K562 (cell line): ENCODE measurements around the gene ARHGAP4. TPM values are rescaled to one million over a fixed set of nuclear protein-coding genes. Genes with fewer than 3 reads are reported as not detected.

Experiments
- ATAC-seq: fragments of 200-7000 bp; cut with Tn5 transposase; 3 replicates; pipeline ENCODE4 v1.9.1; 2020; ENCODE audit warnings: moderate library complexity
- BruUV-seq: library from RNA; stranded (reverse); fragments of 400-500 nt; replicated peaks from 2 replicates; lab custom pipeline; 2021; lab: Mats Ljungman, UMichigan
- CTCF ChIA-PET: fragments of 300-600 bp; formaldehyde crosslinking; extraction: SDS; loops from one replicate; lab custom pipeline; 2021; ENCODE audit warnings: low intra/inter-chr PET ratio; lab: Yijun Ruan, JAX
- POLR2A ChIA-PET: fragments of 300-600, 350-650 bp; sonication (Branson Sonifier 250); formaldehyde crosslinking; extraction: SDS; loops from one replicate; lab custom pipeline; 2021; ENCODE audit warnings: antibody characterized with exemption, inconsistent platforms; lab: Yijun Ruan, JAX
- DNase-seq, 4 experiments: peaks; one replicate each; pipeline versions ENCODE4 v3.0.0 to v3.0.0-alpha.2; 2011 to 2018; ENCODE audit warnings: low spot score in 3 of 4, mixed read lengths in 3 of 4; ENCODE audit errors: extremely low read depth in 1 of 4
- FAIRE-seq: peaks from 2 replicates; lab custom pipeline; 2011; peaks lifted over from hg19 to GRCh38; lab: Jason Lieb, UNC
- H2AFZ ChIP-seq: 2 replicates; pipeline ENCODE4 v1.6.0; 2011; ENCODE audit warnings: low read depth, low read length, control low read depth, inconsistent platforms
- H3K27ac ChIP-seq: fragments of 200-600 bp; 3 replicates; pipeline ENCODE4 v1.8.0; 2011; ENCODE audit warnings: low read depth, mild to moderate bottlenecking, control low read depth, inconsistent platforms, low read length, moderate library complexity, mixed read lengths; ENCODE audit errors: extremely low read depth
- H3K27me3 ChIP-seq, 2 experiments: fragments of 300-600 bp in 1 of 2; 2 replicates in 1 of 2; 3 replicates in 1 of 2; pipeline versions ENCODE4 v1.6.0 to v1.8.0; 2011; ENCODE audit warnings: inconsistent platforms in 2 of 2, low read length in 2 of 2, mild to moderate bottlenecking in 1 of 2, mixed read lengths in 1 of 2, moderate library complexity in 1 of 2; ENCODE audit not compliant: control insufficient read depth in 2 of 2, insufficient read depth in 2 of 2
- H3K36me3 ChIP-seq: fragments of 300-600 bp; 3 replicates; pipeline ENCODE4 v1.8.0; 2011; ENCODE audit warnings: mild to moderate bottlenecking, low read length, inconsistent platforms; ENCODE audit not compliant: control insufficient read depth, insufficient read depth
- H3K4me1 ChIP-seq, 2 experiments: fragments of 200-600 bp in 1 of 2; replicated peaks in 1 of 2; 2 replicates in 1 of 2; 3 replicates in 1 of 2; pipeline versions ENCODE4 v1.5.1 to v1.8.0; 2011; ENCODE audit warnings: inconsistent platforms in 2 of 2, low read length in 2 of 2, mild to moderate bottlenecking in 1 of 2, mixed read lengths in 1 of 2, moderate library complexity in 1 of 2; ENCODE audit not compliant: control insufficient read depth in 2 of 2, insufficient read depth in 2 of 2
- H3K4me2 ChIP-seq: 2 replicates; pipeline ENCODE4 v1.6.1; 2011; ENCODE audit warnings: low read length, control low read depth, inconsistent platforms, mixed read lengths; ENCODE audit not compliant: insufficient read depth
- H3K4me3 ChIP-seq: fragments of 200-600 bp; sonication (generic), shearing (Covaris generic); 2 replicates; pipeline ENCODE4 v1.5.1; 2016; ENCODE audit warnings: control low read depth, inconsistent platforms
- H3K79me2 ChIP-seq: fragments of 200-600 bp; 3 replicates; pipeline ENCODE4 v1.8.0; 2011; ENCODE audit warnings: low read length, inconsistent platforms; ENCODE audit not compliant: control insufficient read depth, insufficient read depth
- H3K9ac ChIP-seq, 2 experiments: 2 replicates each; pipeline versions ENCODE4 v1.6.0 to v1.6.1; 2011; ENCODE audit warnings: low read depth in 2 of 2, low read length in 2 of 2, control low read depth in 1 of 2, inconsistent platforms in 1 of 2, mild to moderate bottlenecking in 1 of 2, mixed read lengths in 1 of 2; ENCODE audit not compliant: insufficient read depth in 1 of 2
- H3K9me1 ChIP-seq: one replicate; pipeline ENCODE4 v1.6.0; 2011; ENCODE audit warnings: inconsistent platforms, mild to moderate bottlenecking, low read length, moderate library complexity; ENCODE audit not compliant: control insufficient read depth, insufficient read depth
- H3K9me3 ChIP-seq: replicated peaks from 2 replicates; pipeline ENCODE4 v1.5.1; 2011; ENCODE audit warnings: low read depth, low read length, inconsistent platforms; ENCODE audit not compliant: control insufficient read depth, insufficient read depth
- H4K20me1 ChIP-seq: replicated peaks from 2 replicates; pipeline ENCODE4 v1.6.1; 2011; ENCODE audit warnings: low read length, inconsistent platforms, mixed read lengths; ENCODE audit not compliant: control insufficient read depth, insufficient read depth
- ARID1B ChIP-seq: fragments of 450-650 bp; IDR thresholded peaks from 2 replicates; pipeline ENCODE4 v1.6.1; 2016; ENCODE audit warnings: antibody characterized with exemption, mild to moderate bottlenecking, inconsistent platforms
- BMI1 ChIP-seq: fragments of 150-350 bp; IDR thresholded peaks from 2 replicates; pipeline ENCODE4 v1.6.1; 2014; ENCODE audit warnings: low read length
- CCAR2 ChIP-seq: fragments of 200-400 bp; formaldehyde crosslinking; IDR thresholded peaks from 2 replicates; pipeline ENCODE4 v1.6.1; 2017; ENCODE audit warnings: mild to moderate bottlenecking, low read depth, low read length
- FOSL1 ChIP-seq: fragments of 200-800 bp; sonication (Bioruptor generic); conservative IDR thresholded peaks from 2 replicates; pipeline ENCODE4 v1.6.1; 2016; ENCODE audit warnings: missing genetic modification characterization, missing compliant biosample characterization
- JUN ChIP-seq, 2 experiments: sonication (generic) in 1 of 2; formaldehyde crosslinking in 1 of 2; IDR thresholded peaks; 2 replicates each; pipeline versions ENCODE4 v1.6.1 to v1.8.0; 2012 to 2022; ENCODE audit warnings: borderline replicate concordance in 2 of 2, mild to moderate bottlenecking in 2 of 2, improper control_type of control experiment in 1 of 2, low read depth in 1 of 2, low read length in 1 of 2, missing genetic modification reagents in 1 of 2
- MTA1 ChIP-seq: fragments of 450-650 bp; IDR thresholded peaks from 2 replicates; pipeline ENCODE4 v1.6.1; 2017; ENCODE audit warnings: borderline replicate concordance
- RBFOX2 ChIP-seq: fragments of 200-400 bp; formaldehyde crosslinking; IDR thresholded peaks from 2 replicates; pipeline ENCODE4 v1.6.1; 2017; ENCODE audit warnings: low read depth, mild to moderate bottlenecking, low read length, moderate library complexity
- RBM25 ChIP-seq: fragments of 200-400 bp; formaldehyde crosslinking; IDR thresholded peaks from 2 replicates; pipeline ENCODE4 v1.6.1; 2018; ENCODE audit warnings: low read length, low read depth, moderate library complexity; ENCODE audit not compliant: severe bottlenecking
- ZNF175 ChIP-seq: fragments of 200-800 bp; sonication (Bioruptor generic); IDR thresholded peaks from 2 replicates; pipeline ENCODE4 v1.6.1; 2016; ENCODE audit warnings: low read depth, mild to moderate bottlenecking, missing genetic modification characterization, missing compliant biosample characterization
- ZNF75A ChIP-seq: fragments of 450-650 bp; formaldehyde crosslinking; IDR thresholded peaks from 2 replicates; pipeline ENCODE4 v1.4.0; 2020; ENCODE audit warnings: mild to moderate bottlenecking
- ZNF785 ChIP-seq: fragments of 250-450 bp; sonication (Bioruptor Pico); IDR thresholded peaks from 2 replicates; pipeline ENCODE4 v1.4.0; 2020; ENCODE audit warnings: mild to moderate bottlenecking
- WGBS: fragments of 100-300 bp; shearing (Covaris generic); methylation state at CpG from one replicate; pipeline ENCODE4 v1.1.6; 2016; ENCODE audit warnings: low coverage, mixed read lengths; ENCODE audit not compliant: insufficient coverage; ENCODE audit errors: missing lambda C conversion rate; 5-methylcytosine and 5-hydroxymethylcytosine counted together
- in situ Hi-C: fragments of 300-500 bp; cut with MboI; formaldehyde crosslinking; loops from 4 replicates; pipeline ENCODE4 v1.15.0; 2018; ENCODE audit warnings: inconsistent platforms, mixed read lengths
- intact Hi-C: fragments of 100-400 bp; cut with micrococcal nuclease; formaldehyde crosslinking; loops from 2 replicates; pipeline ENCODE4 v1.14.2; 2022
- polyA plus RNA-seq, 8 experiments: library from polyadenylated mRNA; depleted of rRNA in 4 of 8; stranded (reverse) in 5 of 8; unstranded in 3 of 8; fragments of >200 nt; fragmentation: Nextera tagmentation in 2 of 8; fragmentation: Illumina TruSeq in 1 of 8; extraction: Ambion mirVana in 2 of 8; extraction: Trizol in 1 of 8; gene quantifications; 2 replicates each; pipeline versions ENCODE4 v1.2.1 to v1.2.3, GENCODE V29; 2011 to 2014; ENCODE audit warnings: inconsistent platforms in 1 of 8, missing spikeins in 1 of 8
- total RNA-seq, 7 experiments: library from RNA; depleted of rRNA in 6 of 7; stranded (reverse); fragments of >200 nt in 6 of 7; fragmentation: Illumina TruSeq in 2 of 7; extraction: Trizol in 2 of 7; gene quantifications; 2 replicates each; pipeline versions ENCODE4 v1.2.1 to v1.2.3, GENCODE V29; 2011 to 2021; ENCODE audit warnings: low replicate concordance in 1 of 7
- TF ChIP-seq, protein P1 (sequence below): IDR thresholded peaks from 2 replicates; pipeline ENCODE4 v1.6.1; 2011; ENCODE audit not compliant: insufficient read length; ENCODE audit errors: extremely low read depth
- TF ChIP-seq, protein P2 (sequence below): fragments of 450-650 bp; IDR thresholded peaks from 2 replicates; pipeline ENCODE4 v1.6.1; 2016; ENCODE audit warnings: low read depth, mild to moderate bottlenecking, moderate library complexity

Gene ARHGAP4
- total and polyA plus RNA-seq, 9 of the 15 experiments (the other 6 are each of a cell fraction or from before 2014, with no cell fraction given): 0.30 to 81.8 (median 13.5) TPM

DNA sequence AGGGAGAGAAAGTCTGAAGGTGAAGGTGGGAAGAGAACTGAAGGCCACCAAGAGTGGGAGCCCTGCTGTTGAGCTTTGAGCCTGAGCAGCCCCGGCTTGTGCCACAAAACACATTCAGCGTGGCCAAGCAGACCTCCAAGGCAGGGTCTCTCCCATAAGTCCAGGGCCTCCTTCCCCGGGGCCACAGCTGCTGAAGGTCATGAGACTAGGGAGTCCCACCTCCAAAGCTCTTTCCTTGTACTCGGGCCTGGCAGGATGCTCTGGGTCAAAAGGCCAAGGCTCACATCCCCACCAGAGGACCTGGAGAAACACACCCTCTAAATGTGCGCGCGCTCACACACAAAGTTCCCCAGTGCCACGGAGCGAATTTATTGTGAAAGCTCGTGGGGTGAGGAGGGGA, 3.5 kb upstream of the ARHGAP4 start (continued):
- TF ChIP-seq ARID1B (no peak), BMI1 (no peak), ZNF175 (CRISPR knock-in tag) (no peak), MTA1 (no peak), ZNF785 (CRISPR knock-in tag) (no peak), JUN (IDR thresholded peaks at IDR 0.05; ENCODE audit: borderline replicate concordance, low read depth, low read length) (no peak), JUN (CRISPR knock-in tag; IDR thresholded peaks at IDR 0.05; ENCODE audit: borderline replicate concordance) (no peak), ZNF75A (CRISPR knock-in tag) (no peak), RBFOX2 (no peak)
- TF ChIP-seq, protein P1, sequence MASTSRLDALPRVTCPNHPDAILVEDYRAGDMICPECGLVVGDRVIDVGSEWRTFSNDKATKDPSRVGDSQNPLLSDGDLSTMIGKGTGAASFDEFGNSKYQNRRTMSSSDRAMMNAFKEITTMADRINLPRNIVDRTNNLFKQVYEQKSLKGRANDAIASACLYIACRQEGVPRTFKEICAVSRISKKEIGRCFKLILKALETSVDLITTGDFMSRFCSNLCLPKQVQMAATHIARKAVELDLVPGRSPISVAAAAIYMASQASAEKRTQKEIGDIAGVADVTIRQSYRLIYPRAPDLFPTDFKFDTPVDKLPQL: no peak

GRCh38 chrX:153928846-153929245, 2.8 kb upstream of the ARHGAP4 start:
- ChIA-PET POLR2A (interaction anchor here (0.5 to 1.7 kb wide), 5 partner anchors 8 to 147 kb away, joined by 3 to 5 read pairs (median 3); partner anchors contain the start of genes IDH3G and SSR4), CTCF (no interaction called here)
- BruUV-seq: no TSS peak
- Histone ChIP-seq H3K4me1 (peaks cover 32 to 66% of the 10 kb centered on the region in 2 experiments; a peak in 4 of 5 replicates), H3K27ac (peak overlapping the region; percentile 54; the same call in 2 of the 3 replicates), H4K20me1 (no peaks in the 10 kb centered on the region), H3K9ac (peak overlapping the region; percentile 17 to 70; a peak in 1 of 4 replicates), H3K36me3 (peaks cover 52% of the 10 kb centered on the region), H3K4me2 (peak overlapping the region; percentile 65; the same call in 1 of the 2 replicates), H2AFZ (no peak overlapping the region), H3K4me3 (no peak overlapping the region), H3K27me3 (no peaks in the 10 kb centered on the region), H3K9me3 (no peaks in the 10 kb centered on the region), H3K79me2 (peaks cover 62% of the 10 kb centered on the region), H3K9me1 (no peaks in the 10 kb centered on the region)
- WGBS: 45% methylated on average over 5 of the region's 9 CpGs
- no peak for ATAC-seq
- intact Hi-C loops (loop anchor here (1.0 to 5.0 kb wide), 2 partner anchors 18 to 162 kb away; no protein-coding TSS in a partner anchor), in situ Hi-C loops (no loop called here)
- TF ChIP-seq, protein P2, sequence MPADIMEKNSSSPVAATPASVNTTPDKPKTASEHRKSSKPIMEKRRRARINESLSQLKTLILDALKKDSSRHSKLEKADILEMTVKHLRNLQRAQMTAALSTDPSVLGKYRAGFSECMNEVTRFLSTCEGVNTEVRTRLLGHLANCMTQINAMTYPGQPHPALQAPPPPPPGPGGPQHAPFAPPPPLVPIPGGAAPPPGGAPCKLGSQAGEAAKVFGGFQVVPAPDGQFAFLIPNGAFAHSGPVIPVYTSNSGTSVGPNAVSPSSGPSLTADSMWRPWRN: no peak
- no peak for TF ChIP-seq CCAR2
- no peak for TF ChIP-seq RBM25
- TF ChIP-seq FOSL1 (tag): no peak
- no peak for FAIRE-seq
- no peak for DNase-seq
